Adipose tissue (tissue), 3 donors: Measurements from ENCODE around the gene OR5B3. TPM values are rescaled to one million over a fixed set of nuclear protein-coding genes. Genes with fewer than 3 reads are reported as not detected.

Source experiments
- polyA plus RNA-seq, 3 donors: library from polyadenylated mRNA; stranded (reverse); fragments of 200-250 nt; gene quantifications; one replicate each; pipeline ENCODE4 v1.2.3, GENCODE V29; 2013
- donor health status: healthy with polysubstance abuse.
- donor health status: Bipolar disorder and iron deficiency.
- donor health status: healthy.

The OR5B3 gene
- polyA plus RNA-seq, 3 donors = not detected

Other genes starting within 250 kb of the OR5B3 start
- gene OR9Q2, start 217.8 kb downstream of the OR5B3 start, polyA plus RNA-seq = not detected
- gene OR1S2, start 202.7 kb downstream of the OR5B3 start, polyA plus RNA-seq = not detected
- not detected for gene OR1S1, start 194.2 kb downstream of the OR5B3 start, polyA plus RNA-seq
- under 1 TPM in 1 of 3 donors, not detected in 2; 0.06 TPM for gene OR10Q1, start 178.0 kb downstream of the OR5B3 start, polyA plus RNA-seq
- gene OR10W1, start 138.6 kb downstream of the OR5B3 start, polyA plus RNA-seq = not detected
- gene OR5B17, start 47.8 kb downstream of the OR5B3 start, polyA plus RNA-seq = not detected
- not detected for gene OR5B2, start 21.2 kb upstream of the OR5B3 start, polyA plus RNA-seq
- not detected for gene OR5B12, start 35.4 kb upstream of the OR5B3 start, polyA plus RNA-seq
- gene OR5B21, start 101.2 kb upstream of the OR5B3 start, polyA plus RNA-seq = not detected
- gene LPXN, start 169.0 kb upstream of the OR5B3 start, polyA plus RNA-seq = 1 to 10 TPM; 3.3 to 7.5 (median 5.6) TPM
- 10 to 100 TPM; 10.8 to 31.7 (median 23.8) TPM for gene ZFP91, start 172.2 kb upstream of the OR5B3 start, polyA plus RNA-seq
- under 1 TPM; 0.16 to 0.64 (median 0.56) TPM for gene CNTF, start 215.8 kb upstream of the OR5B3 start, polyA plus RNA-seq